GM12878 (cell line): ENCODE data around the gene ETHE1. TPM values are rescaled to one million over a fixed set of nuclear protein-coding genes. Genes with fewer than 3 reads are reported as not detected.
A peak's percentile ranks its signal among the peaks of the same experiment; 100 is the strongest.

Source experiments
- ATAC-seq: fragments of 200-7000 bp; cut with Tn5 transposase; 3 replicates; pipeline ENCODE4 v1.9.1; 2020; ENCODE audit warnings: mild to moderate bottlenecking, moderate library complexity
- BruUV-seq: library from RNA; stranded (reverse); fragments of 400-500 nt; replicated peaks from 2 replicates; lab custom pipeline; 2021; lab: Mats Ljungman, UMichigan
- CTCF ChIA-PET: fragments of 300-600 bp; sonication (Branson Sonifier 250); formaldehyde crosslinking; extraction: SDS; loops from one replicate; lab custom pipeline; 2021; ENCODE audit warnings: inconsistent platforms; lab: Yijun Ruan, JAX
- POLR2A ChIA-PET: fragments of 350-600 bp; formaldehyde crosslinking; extraction: SDS; loops from one replicate; lab custom pipeline; 2021; ENCODE audit warnings: inconsistent platforms; lab: Charles Lee
- RAD21 ChIA-PET: fragments of 300-600 bp; sonication (Branson Sonifier 250); formaldehyde crosslinking; loops from one replicate; lab custom pipeline; 2023; ENCODE audit warnings: antibody characterized with exemption; ENCODE audit not compliant: unreplicated experiment; lab: Charles Lee
- SMC1A ChIA-PET: fragments of 300-600 bp; sonication (Branson Sonifier 250); formaldehyde crosslinking; loops from one replicate; lab custom pipeline; 2023; ENCODE audit not compliant: unreplicated experiment, uncharacterized antibody; lab: Charles Lee
- DNase-seq: peaks from one replicate; pipeline ENCODE4 v3.0.0-alpha.2; 2011; ENCODE audit warnings: low read depth, low spot score
- FAIRE-seq: peaks from 3 replicates; lab custom pipeline; 2011; peaks lifted over from hg19 to GRCh38; lab: Jason Lieb, UNC
- H2AFZ ChIP-seq: 2 replicates; pipeline ENCODE4 v1.6.0; 2011; ENCODE audit warnings: low read depth, low read length, control low read depth; ENCODE audit not compliant: control insufficient read depth
- H3K27ac ChIP-seq: 2 replicates; pipeline ENCODE4 v1.5.1; 2011; ENCODE audit warnings: control low read depth; ENCODE audit not compliant: control insufficient read depth, insufficient read depth
- H3K27me3 ChIP-seq, 2 experiments: replicated peaks in 1 of 2; 2 replicates each; pipeline versions ENCODE4 v1.6.0 to v1.6.1; 2011; ENCODE audit warnings: low read length in 1 of 2; ENCODE audit not compliant: control insufficient read depth in 2 of 2, insufficient read depth in 2 of 2
- H3K36me3 ChIP-seq, 2 experiments: 2 replicates each; pipeline ENCODE4 v1.5.1; 2011; ENCODE audit warnings: low read length in 1 of 2; ENCODE audit not compliant: control insufficient read depth in 2 of 2, insufficient read depth in 2 of 2
- H3K4me1 ChIP-seq: 2 replicates; pipeline ENCODE4 v1.6.1; 2011; ENCODE audit warnings: mild to moderate bottlenecking, low read length, moderate library complexity, mixed read lengths; ENCODE audit not compliant: control insufficient read depth, insufficient read depth
- H3K4me2 ChIP-seq: 2 replicates; pipeline ENCODE4 v1.6.0; 2011; ENCODE audit warnings: control low read depth; ENCODE audit not compliant: control insufficient read depth, insufficient read depth
- H3K4me3 ChIP-seq: fragments of 200-600 bp; sonication (generic); 2 replicates; pipeline ENCODE4 v1.5.1; 2016
- H3K79me2 ChIP-seq: 2 replicates; pipeline ENCODE4 v1.6.0; 2011; ENCODE audit warnings: low read length; ENCODE audit not compliant: control insufficient read depth, insufficient read depth
- H3K9ac ChIP-seq: 2 replicates; pipeline ENCODE4 v1.8.0; 2011; ENCODE audit warnings: low read length, control low read depth, mixed read lengths; ENCODE audit not compliant: control insufficient read depth, insufficient read depth
- H3K9me3 ChIP-seq: replicated peaks from 3 replicates; pipeline ENCODE4 v1.5.1; 2011; ENCODE audit warnings: mild to moderate bottlenecking, low read length; ENCODE audit not compliant: control insufficient read depth, insufficient read depth
- H4K20me1 ChIP-seq: 2 replicates; pipeline ENCODE4 v1.6.0; 2011; ENCODE audit not compliant: control insufficient read depth, insufficient read depth
- CREB1 ChIP-seq: IDR thresholded peaks from 2 replicates; pipeline ENCODE4 v1.6.1; 2012; ENCODE audit warnings: low read depth, mild to moderate bottlenecking, inconsistent platforms
- EGR1 ChIP-seq, 2 experiments: IDR thresholded peaks; 1 replicate in 1 of 2; 2 replicates in 1 of 2; pipeline ENCODE4 v1.6.1; 2011 to 2012; ENCODE audit warnings: low read depth in 2 of 2, low read length in 2 of 2, borderline replicate concordance in 1 of 2, mild to moderate bottlenecking in 1 of 2, moderate library complexity in 1 of 2
- GABPA ChIP-seq: IDR thresholded peaks from 2 replicates; pipeline ENCODE4 v1.6.1; 2014; ENCODE audit warnings: antibody characterized with exemption, low read depth, mild to moderate bottlenecking, inconsistent platforms
- MLLT1 ChIP-seq: fragments of 450-650 bp; IDR thresholded peaks from 2 replicates; pipeline ENCODE4 v1.6.1; 2016; ENCODE audit warnings: mild to moderate bottlenecking
- PKNOX1 ChIP-seq: fragments of 450-650 bp; IDR thresholded peaks from 2 replicates; pipeline ENCODE4 v1.6.1; 2016; ENCODE audit warnings: mild to moderate bottlenecking
- WGBS: methylation state at CpG from one replicate; pipeline ENCODE4 v1.1.6; 2016; ENCODE audit warnings: low lambda C conversion rate; ENCODE audit not compliant: insufficient replicate concordance, insufficient coverage; ENCODE audit errors: missing lambda C conversion rate; 5-methylcytosine and 5-hydroxymethylcytosine counted together
- in situ Hi-C: fragments of 300-500 bp; cut with MboI; formaldehyde crosslinking; loops from 9 replicates; pipeline ENCODE4 v1.14.3; 2018; ENCODE audit warnings: mixed read lengths
- intact Hi-C: fragments of 100-400 bp; cut with micrococcal nuclease; formaldehyde crosslinking; loops from one replicate; pipeline ENCODE4 v1.14.2; 2022; ENCODE audit not compliant: unreplicated experiment
- polyA plus RNA-seq, 11 experiments: library from polyadenylated mRNA; depleted of rRNA in 4 of 11; unstranded in 6 of 11; stranded (reverse) in 5 of 11; fragments of >200 nt; fragmentation: Nextera tagmentation in 4 of 11; fragmentation: Illumina TruSeq in 1 of 11; extraction: Ambion mirVana in 4 of 11; extraction: Trizol in 1 of 11; gene quantifications; 1 replicate in 1 of 11; 2 replicates in 10 of 11; pipeline versions ENCODE4 v1.2.1 to v1.2.3, GENCODE V29; 2011 to 2016; ENCODE audit warnings: inconsistent platforms in 2 of 11, missing spikeins in 2 of 11, low read depth in 1 of 11
- total RNA-seq, 4 experiments: library from RNA; depleted of rRNA in 3 of 4; stranded (reverse); fragments of >200 nt in 3 of 4; fragmentation: Illumina TruSeq in 1 of 4; extraction: Trizol in 1 of 4; gene quantifications; 2 replicates each; pipeline versions ENCODE4 v1.2.1 to v1.2.3, GENCODE V29; 2013 to 2021

The ETHE1 gene
- total and polyA plus RNA-seq, 10 of the 15 experiments (the other 5 are each of a cell fraction or from before 2014, with no cell fraction given): 22.1 to 155 (median 52.7) TPM

- intact Hi-C loops (no loop called here), in situ Hi-C loops (no loop called here)
- RAD21 ChIA-PET: no interaction called here
- no peaks in the 10 kb centered on the region for H3K9me3 ChIP-seq
- H3K9ac ChIP-seq: no peak overlapping the region
- H3K4me1 ChIP-seq: peaks cover 3% of the 10 kb centered on the region; the same call in 1 of the 2 replicates
- TF ChIP-seq CREB1 (no peak), PKNOX1 (peak; percentile 53), GABPA (no peak), EGR1 (IDR thresholded peaks at IDR 0.05; ENCODE audit: borderline replicate concordance in 1 of 2, low read depth in 2 of 2, low read length in 2 of 2) (no peak), MLLT1 (no peak)
- TF ChIP-seq, all 136 proteins: peak for 1
- ChIA-PET CTCF (no interaction called here), SMC1A (no interaction called here), POLR2A (interaction anchor here (0.6 kb wide), 1 partner anchor 61 kb away, joined by 3 read pairs; no protein-coding TSS in a partner anchor)
- Histone ChIP-seq H3K79me2 (no peaks in the 10 kb centered on the region), H4K20me1 (no peaks in the 10 kb centered on the region), H3K4me2 (no peak overlapping the region), H3K27ac (no peak overlapping the region), H3K36me3 (no peaks in the 10 kb centered on the region), H2AFZ (no peak overlapping the region), H3K4me3 (no peak overlapping the region), H3K27me3 (no peaks in the 10 kb centered on the region)
- no peak for FAIRE-seq
- DNase-seq: no peak
- no peak for ATAC-seq
- no TSS peak for BruUV-seq
- 63% methylated on average over 5 of the region's 5 CpGs for WGBS
These were observed 55.9 kb downstream of the ETHE1 start for GRCh38 chr19:43471091-43471490.
